Hair follicle dermal papilla cell (primary cell): Measurements from ENCODE around the gene PSMA2. TPM values are rescaled to one million over a fixed set of nuclear protein-coding genes. Genes with fewer than 3 reads are reported as not detected.

ENCODE experiments used
- total RNA-seq: library from RNA; depleted of rRNA; stranded (reverse); fragments of >200 nt; gene quantifications from 2 replicates; pipeline ENCODE4 v1.2.3, GENCODE V29; 2012

The PSMA2 gene
- 43.5 and 52.6 TPM in 2 replicates for total RNA-seq

GRCh38 chr7:42931834-42932651 is at the start of gene PSMA2, which contains the start of gene MRPL32:
PSMA2 (minus strand) TSS chr7:42932174; CDS start chr7:42932158, 16 bp downstream.
MRPL32 (plus strand) TSS chr7:42932376; CDS start chr7:42932387, 11 bp downstream.

GRCh38 chr7:42911454-42912447 is 20.2 kb downstream of the PSMA2 start, which contains the start of gene C7orf25:
C7orf25 (minus strand) TSS chr7:42912070; CDS start chr7:42910900, 1,170 bp downstream.

Other genes starting within 250 kb of the PSMA2 start
- gene C7orf25, start 20.1 kb downstream of the PSMA2 start, total RNA-seq: 12.5 and 12.8 TPM in 2 replicates
- 27.1 and 29.0 TPM in 2 replicates for gene MRPL32, start 202 bp upstream of the PSMA2 start, total RNA-seq
- gene HECW1, start 180.5 kb upstream of the PSMA2 start, total RNA-seq: 2.3 and 3.4 TPM in 2 replicates